22Rv1 (cell line): ENCODE results near the gene ANKRD27.

Experiments
- H3K27ac ChIP-seq: fragments of 450-650 bp; 2 replicates; pipeline ENCODE4 v1.5.1; 2017
- CTCF ChIP-seq: fragments of 450-650 bp; IDR thresholded peaks from 2 replicates; pipeline ENCODE4 v1.5.1; 2017; ENCODE audit warnings: mild to moderate bottlenecking
- ZFX ChIP-seq: fragments of 450-650 bp; IDR thresholded peaks from 2 replicates; pipeline ENCODE4 v1.6.1; 2017; ENCODE audit warnings: antibody characterized with exemption, borderline replicate concordance

Gene ANKRD27

GRCh38 chr19:32692727-32693061 lies 17.7 kb upstream of the ANKRD27 start:
- peak overlapping the region; percentile 84 for H3K27ac ChIP-seq

GRCh38 chr19:32691952-32692726 lies 17.2 kb upstream of the ANKRD27 start:
- H3K27ac ChIP-seq = peak overlapping the region; percentile 84
- TF ChIP-seq CTCF = no peak
- no peak for TF ChIP-seq ZFX

More at GRCh38 chr19:32692727-32693061, 17.7 kb upstream of the ANKRD27 start:
- TF ChIP-seq CTCF (no peak), ZFX (no peak)

- no peak for TF ChIP-seq CTCF
- TF ChIP-seq ZFX = no peak
- peak within 1 kb of the TSS; percentile 84 for H3K27ac ChIP-seq
These were observed 16.4 kb upstream of the ANKRD27 start, which contains the start of gene NUDT19 for GRCh38 chr19:32691291-32691951. TSS of gene NUDT19 (plus strand) at chr19:32691821. CDS start at chr19:32691961, 140 bp downstream.

- TF ChIP-seq ZFX = no peak
- TF ChIP-seq CTCF = no peak
- no peak overlapping the region for H3K27ac ChIP-seq
These were observed 13.3 kb upstream of the ANKRD27 start for GRCh38 chr19:32688311-32688710.

- no peak for TF ChIP-seq ZFX
- TF ChIP-seq CTCF = no peak
- no peak overlapping the region for H3K27ac ChIP-seq
These were observed 12.7 kb upstream of the ANKRD27 start for GRCh38 chr19:32687681-32688080.

- TF ChIP-seq CTCF (no peak), ZFX (no peak)
- H3K27ac ChIP-seq = no peak overlapping the region
These were observed 12.0 kb upstream of the ANKRD27 start for GRCh38 chr19:32686847-32687475.
